H1 (cell line): ENCODE data around the gene HNRNPM. TPM values are rescaled to one million over a fixed set of nuclear protein-coding genes. Genes with fewer than 3 reads are reported as not detected.

Experiments used
- CTCF ChIA-PET: fragments of 300-600 bp; sonication (Branson Sonifier 250); formaldehyde crosslinking; loops from one replicate; lab custom pipeline; 2021; ENCODE audit not compliant: partially characterized antibody; lab: Charles Lee
- POLR2A ChIA-PET: fragments of 300-600 bp; sonication (Branson Sonifier 250); formaldehyde crosslinking; loops from one replicate; lab custom pipeline; 2021; ENCODE audit warnings: inconsistent platforms; ENCODE audit not compliant: partially characterized antibody; lab: Charles Lee
- DNase-seq, 2 experiments: peaks; one replicate each; pipeline versions ENCODE4 v3.0.0 to v3.0.0-alpha.2; 2010 to 2022; ENCODE audit warnings: low spot score in 2 of 2, low read depth in 1 of 2, mixed read lengths in 1 of 2
- FAIRE-seq: peaks from 2 replicates; lab custom pipeline; 2011; peaks lifted over from hg19 to GRCh38; lab: Jason Lieb, UNC
- H2AFZ ChIP-seq: 2 replicates; pipeline ENCODE4 v1.8.1; 2012; ENCODE audit warnings: low read length, inconsistent platforms
- H2AK5ac ChIP-seq: 2 replicates; pipeline ENCODE4 v1.6.1; 2013; ENCODE audit warnings: low read depth, low read length
- H2BK120ac ChIP-seq: replicated peaks from 2 replicates; pipeline ENCODE3; 2013; ENCODE audit warnings: low read depth, low read length, inconsistent platforms
- H2BK12ac ChIP-seq: 2 replicates; pipeline ENCODE4 v1.6.1; 2013; ENCODE audit warnings: low read depth, low read length
- H2BK15ac ChIP-seq: 2 replicates; pipeline ENCODE4 v1.6.1; 2013; ENCODE audit warnings: low read length
- H2BK20ac ChIP-seq: 2 replicates; pipeline ENCODE4 v1.6.1; 2013; ENCODE audit warnings: low read length
- H2BK5ac ChIP-seq: 2 replicates; pipeline ENCODE4 v1.6.1; 2013; ENCODE audit warnings: low read depth, low read length
- H3K14ac ChIP-seq: 2 replicates; pipeline ENCODE4 v1.6.1; 2013; ENCODE audit warnings: inconsistent platforms; ENCODE audit not compliant: insufficient read length
- H3K18ac ChIP-seq: 2 replicates; pipeline ENCODE4 v1.6.1; 2013; ENCODE audit warnings: low read length; ENCODE audit errors: extremely low read depth
- H3K23ac ChIP-seq: 2 replicates; pipeline ENCODE4 v1.6.1; 2013; ENCODE audit warnings: inconsistent platforms; ENCODE audit not compliant: insufficient read length
- H3K23me2 ChIP-seq: 2 replicates; pipeline ENCODE4 v1.6.1; 2013; ENCODE audit warnings: low read depth, low read length
- H3K27ac ChIP-seq: 2 replicates; pipeline ENCODE4 v1.6.1; 2011; ENCODE audit warnings: low read depth, low read length, inconsistent platforms
- H3K27me3 ChIP-seq, 4 experiments: replicated peaks in 1 of 4; 1 replicate in 1 of 4; 2 replicates in 3 of 4; pipeline versions ENCODE4 v1.6.1 to v1.8.1; 2011 to 2013; ENCODE audit warnings: low read length in 3 of 4, mild to moderate bottlenecking in 3 of 4, inconsistent platforms in 2 of 4, mixed read lengths in 2 of 4, moderate library complexity in 1 of 4; ENCODE audit not compliant: control insufficient read depth in 3 of 4, insufficient read depth in 3 of 4; ENCODE audit errors: extremely low read depth in 1 of 4
- H3K36me3 ChIP-seq, 4 experiments: 2 replicates each; pipeline versions ENCODE4 v1.6.1 to v1.8.1; 2011 to 2013; ENCODE audit warnings: mild to moderate bottlenecking in 4 of 4, low read length in 3 of 4, moderate library complexity in 2 of 4, control low read depth in 1 of 4, inconsistent platforms in 1 of 4; ENCODE audit not compliant: insufficient read depth in 4 of 4, control insufficient read depth in 2 of 4
- H3K4ac ChIP-seq: replicated peaks from 2 replicates; pipeline ENCODE3; 2013; ENCODE audit warnings: low read length, low read depth, mixed read lengths, inconsistent platforms; ENCODE audit not compliant: insufficient read length
- H3K4me1 ChIP-seq, 4 experiments: replicated peaks in 1 of 4; 1 replicate in 1 of 4; 2 replicates in 3 of 4; pipeline versions ENCODE4 v1.6.1 to v1.8.1; 2011 to 2013; ENCODE audit warnings: low read length in 3 of 4, inconsistent platforms in 2 of 4, mixed read lengths in 1 of 4; ENCODE audit not compliant: insufficient read depth in 4 of 4, control insufficient read depth in 3 of 4
- H3K4me2 ChIP-seq, 2 experiments: 2 replicates each; pipeline versions ENCODE4 v1.6.1 to v1.8.1; 2011 to 2013; ENCODE audit warnings: low read depth in 2 of 2, low read length in 2 of 2, control low read depth in 1 of 2, inconsistent platforms in 1 of 2, mild to moderate bottlenecking in 1 of 2; ENCODE audit not compliant: insufficient read depth in 1 of 2
- H3K4me3 ChIP-seq, 4 experiments: fragments of 200-600, 300-600 bp in 1 of 4; sonication (generic), shearing (Covaris generic), sonication (Bioruptor Twin) in 1 of 4; 2 replicates each; pipeline versions ENCODE4 v1.5.1 to v1.8.1; 2011 to 2016; ENCODE audit warnings: low read length in 4 of 4, low read depth in 3 of 4, control low read depth in 2 of 4, inconsistent platforms in 2 of 4, mild to moderate bottlenecking in 2 of 4, mixed read lengths in 1 of 4, moderate library complexity in 1 of 4; ENCODE audit not compliant: insufficient read depth in 2 of 4; ENCODE audit errors: extremely low read depth in 1 of 4
- H3K56ac ChIP-seq: replicated peaks from 2 replicates; pipeline ENCODE3; 2013; ENCODE audit warnings: low read depth, mild to moderate bottlenecking, mixed read lengths, low read length, inconsistent platforms; ENCODE audit not compliant: insufficient read length
- H3K79me1 ChIP-seq: 2 replicates; pipeline ENCODE4 v1.6.1; 2013; ENCODE audit warnings: low read depth, low read length, control low read depth
- H3K79me2 ChIP-seq, 2 experiments: 2 replicates each; pipeline versions ENCODE4 v1.6.1 to v1.8.1; 2012 to 2013; ENCODE audit warnings: low read length in 2 of 2, mild to moderate bottlenecking in 2 of 2, inconsistent platforms in 1 of 2; ENCODE audit not compliant: insufficient read depth in 2 of 2, control insufficient read depth in 1 of 2
- H3K9ac ChIP-seq, 4 experiments: replicated peaks in 1 of 4; 1 replicate in 1 of 4; 2 replicates in 3 of 4; pipeline versions ENCODE4 v1.6.1 to v1.8.1; 2011 to 2013; ENCODE audit warnings: low read depth in 3 of 4, low read length in 3 of 4, control low read depth in 2 of 4, mild to moderate bottlenecking in 2 of 4, moderate library complexity in 2 of 4, inconsistent platforms in 1 of 4; ENCODE audit errors: extremely low read depth in 1 of 4
- H3K9me3 ChIP-seq, 2 experiments: 2 replicates each; pipeline versions ENCODE4 v1.6.1 to v1.8.1; 2012 to 2013; ENCODE audit warnings: mild to moderate bottlenecking in 2 of 2, moderate library complexity in 2 of 2, control low read depth in 1 of 2, inconsistent platforms in 1 of 2, low read depth in 1 of 2, low read length in 1 of 2, mixed read lengths in 1 of 2; ENCODE audit not compliant: insufficient read depth in 2 of 2
- H4K20me1 ChIP-seq, 2 experiments: replicated peaks in 1 of 2; 2 replicates each; pipeline versions ENCODE3 to v1.8.1; 2011 to 2013; ENCODE audit warnings: inconsistent platforms in 2 of 2, low read length in 2 of 2, mild to moderate bottlenecking in 1 of 2; ENCODE audit not compliant: insufficient read depth in 2 of 2, control insufficient read depth in 1 of 2
- H4K5ac ChIP-seq: 2 replicates; pipeline ENCODE4 v1.6.1; 2013; ENCODE audit warnings: low read length, low read depth, mixed read lengths, inconsistent platforms; ENCODE audit not compliant: insufficient read length
- H4K8ac ChIP-seq: 2 replicates; pipeline ENCODE4 v1.8.0; 2013; ENCODE audit warnings: mild to moderate bottlenecking, moderate library complexity, low read length, inconsistent platforms; ENCODE audit not compliant: insufficient read depth; ENCODE audit errors: extremely low read depth
- H4K91ac ChIP-seq: replicated peaks from 2 replicates; pipeline ENCODE3; 2013; ENCODE audit warnings: low read length, mixed read lengths, inconsistent platforms; ENCODE audit not compliant: insufficient read length
- BRCA1 ChIP-seq: IDR thresholded peaks from 2 replicates; pipeline ENCODE4 v1.6.1; 2012; ENCODE audit warnings: low read depth, low read length, improper control_type of control experiment
- CTCF ChIP-seq, 3 experiments: IDR thresholded peaks; 1 replicate in 2 of 3; 2 replicates in 1 of 3; pipeline versions ENCODE4 v1.5.1 to v1.6.1; 2011; ENCODE audit warnings: low read length in 3 of 3, mild to moderate bottlenecking in 3 of 3, inconsistent platforms in 2 of 3, low read depth in 1 of 3, moderate library complexity in 1 of 3; ENCODE audit not compliant: insufficient read depth in 1 of 3; ENCODE audit errors: control extremely low read depth in 1 of 3
- WGBS, 2 experiments: shearing (Covaris generic) in 1 of 2; methylation state at CpG; one replicate each; pipeline versions ENCODE4 v1.1.6 to v1.1.7; 2013 to 2015; ENCODE audit warnings: low lambda C conversion rate in 2 of 2, mixed read lengths in 2 of 2, inconsistent platforms in 1 of 2, low coverage in 1 of 2, missing lambda C conversion rate in 1 of 2; ENCODE audit not compliant: insufficient replicate concordance in 2 of 2, insufficient coverage in 1 of 2, insufficient read length in 1 of 2; ENCODE audit errors: extremely low coverage in 1 of 2, missing lambda C conversion rate in 1 of 2; 5-methylcytosine and 5-hydroxymethylcytosine counted together
- polyA plus RNA-seq, 7 experiments: library from polyadenylated mRNA; depleted of rRNA in 3 of 7; stranded (reverse) in 5 of 7; unstranded in 2 of 7; fragments of >200 nt in 5 of 7; fragments of 200-250 nt in 2 of 7; gene quantifications; 1 replicate in 5 of 7; 2 replicates in 1 of 7; 4 replicates in 1 of 7; pipeline versions ENCODE4 v1.2.1 to v1.2.3, GENCODE V29; 2011 to 2013; ENCODE audit warnings: missing spikeins in 2 of 7, mixed read lengths in 2 of 7
- total RNA-seq: library from RNA; stranded (reverse); fragmentation: NEBNext Ultra II Directional; extraction: Animal tissue kit (Norgen Biotek cat#: 25700); gene quantifications from 2 replicates; pipeline ENCODE4 v1.2.1, GENCODE V29; 2021

HNRNPM gene
- total and polyA plus RNA-seq, 2 of the 8 experiments (the other 6 are each of a cell fraction or from before 2014, with no cell fraction given) = 375 to 474 TPM

GRCh38 chr19:8451885-8452284 is 7.1 kb downstream of the HNRNPM start:
- Histone ChIP-seq H3K27me3 (no peaks in the 10 kb centered on the region), H4K8ac (no peak overlapping the region), H3K4me2 (peak overlapping the region in 1 of 2 experiments; percentile 42; a peak in 1 of 4 replicates)
- DNase-seq = no peak
- no peak for TF ChIP-seq BRCA1
- TF ChIP-seq CTCF (IDR thresholded peaks at IDR 0.05; ENCODE audit: control extremely low read depth in 1 of 3, insufficient read depth in 1 of 3, low read depth in 1 of 3, low read length in 3 of 3) = no peak
- TF ChIP-seq, all 59 proteins: peak for 0
- no peak overlapping the region for H3K18ac ChIP-seq
- no peak overlapping the region for H2AFZ ChIP-seq
- H2BK5ac ChIP-seq = peak overlapping the region; percentile 5; the same call in 1 of the 2 replicates
- H3K4me3 ChIP-seq = no peak overlapping the region
- H4K5ac ChIP-seq = no peak overlapping the region
- WGBS, 2 experiments = 86% methylated on average over 3 of the region's 3 CpGs; no CpG with 5 or more reads in 1 of the 2 experiments
- H2BK15ac ChIP-seq = no peak overlapping the region
- ChIA-PET POLR2A (interaction anchor here (1.0 to 8.0 kb wide), 7 partner anchors 10 to 98 kb away, joined by 3 to 63 read pairs (median 4); no protein-coding TSS in a partner anchor), CTCF (interaction anchor here (0.6 to 2.6 kb wide), 10 partner anchors 11 to 104 kb away, joined by 3 to 14 read pairs (median 4); no protein-coding TSS in a partner anchor)
- no peak overlapping the region for H3K23ac ChIP-seq
- H3K14ac ChIP-seq = no peak overlapping the region
- no peak overlapping the region for H3K56ac ChIP-seq
- peaks cover 7 to 45% (median 12%) of the 10 kb centered on the region in 4 experiments; a peak in 6 of 8 replicates for H3K36me3 ChIP-seq
- no peaks in the 10 kb centered on the region; the same call in 1 of the 2 replicates for H3K23me2 ChIP-seq
- peaks cover 59% of the 10 kb centered on the region in 2 experiments for H4K20me1 ChIP-seq
- no peak overlapping the region for H3K9ac ChIP-seq
- H3K4ac ChIP-seq = no peak overlapping the region
- H2BK120ac ChIP-seq = no peak overlapping the region
- FAIRE-seq = no peak
- no peak overlapping the region for H3K27ac ChIP-seq
- no peak overlapping the region for H2AK5ac ChIP-seq
- H3K4me1 ChIP-seq = peaks cover 6 to 35% (median 25%) of the 10 kb centered on the region in 4 experiments
- no peaks in the 10 kb centered on the region for H3K9me3 ChIP-seq
- H4K91ac ChIP-seq = no peak overlapping the region
- H3K79me2 ChIP-seq = peaks cover 86 to 99% of the 10 kb centered on the region in 2 experiments
- H2BK12ac ChIP-seq = no peak overlapping the region
- no peak overlapping the region for H2BK20ac ChIP-seq
- H3K79me1 ChIP-seq = peaks cover 5% of the 10 kb centered on the region
